ENCODE results near the gene DIRAS1. TPM values are rescaled to one million over a fixed set of nuclear protein-coding genes. Genes with fewer than 3 reads are reported as not detected.

The DIRAS1 gene
- total and polyA plus RNA-seq, 4 donors = 0.01 to 0.09 (median 0.08) TPM; not detected in 1

DNA sequence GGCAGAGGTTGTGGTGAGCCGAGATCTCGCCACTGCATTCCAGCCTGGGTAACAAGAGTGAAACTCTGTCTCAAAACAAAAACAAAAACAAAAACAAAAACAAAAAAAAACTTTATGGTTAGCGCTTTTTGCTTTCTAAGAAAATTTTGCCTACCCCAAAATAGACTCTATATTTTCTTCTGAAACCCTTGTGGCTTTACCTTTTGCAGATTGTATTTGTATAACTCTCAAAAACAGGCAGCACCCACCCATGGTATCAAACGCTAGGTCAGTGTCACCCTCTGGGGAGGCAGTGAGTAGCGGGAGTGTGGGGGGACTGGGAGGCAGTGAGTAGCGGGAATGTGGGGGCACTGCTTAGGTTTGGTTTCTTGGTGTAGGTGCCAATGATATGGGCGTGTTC lies 26.2 kb upstream of the DIRAS1 start:
- Histone ChIP-seq H3K4me3 (ENCODE audit: low read depth in 1 of 3, low read length in 3 of 3) (no peak overlapping the region), H3K9ac (ENCODE audit: low read depth in 1 of 2, low read length in 2 of 2) (no peak overlapping the region), H3K9me3 (ENCODE audit: control insufficient read depth in 4 of 4, low read length in 3 of 4) (no peaks in the 10 kb centered on the region), H3K27ac (ENCODE audit: low read depth in 1 of 2, low read length in 2 of 2) (no peak overlapping the region), H3K27me3 (ENCODE audit: control insufficient read depth in 4 of 4, insufficient read depth in 4 of 4, low read length in 3 of 4) (no peaks in the 10 kb centered on the region), H3K36me3 (ENCODE audit: control insufficient read depth in 4 of 4, insufficient read depth in 3 of 4, low read depth in 1 of 4, low read length in 3 of 4) (no peaks in the 10 kb centered on the region), H3K4me1 (ENCODE audit: control insufficient read depth in 4 of 4, insufficient read depth in 4 of 4, low read length in 3 of 4) (no peaks in the 10 kb centered on the region)
- TF ChIP-seq, protein P1, sequence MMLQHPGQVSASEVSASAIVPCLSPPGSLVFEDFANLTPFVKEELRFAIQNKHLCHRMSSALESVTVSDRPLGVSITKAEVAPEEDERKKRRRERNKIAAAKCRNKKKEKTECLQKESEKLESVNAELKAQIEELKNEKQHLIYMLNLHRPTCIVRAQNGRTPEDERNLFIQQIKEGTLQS (IDR thresholded peaks at IDR 0.05) = no peak
- TF ChIP-seq EGR1 (IDR thresholded peaks at IDR 0.05; ENCODE audit: low read depth in 2 of 2) (no peak), RXRA (IDR thresholded peaks at IDR 0.05) (no peak)
- DNase-seq (ENCODE audit: low spot score) = no peak
- 81% methylated on average over 7 of the region's 7 CpGs for WGBS

DNA sequence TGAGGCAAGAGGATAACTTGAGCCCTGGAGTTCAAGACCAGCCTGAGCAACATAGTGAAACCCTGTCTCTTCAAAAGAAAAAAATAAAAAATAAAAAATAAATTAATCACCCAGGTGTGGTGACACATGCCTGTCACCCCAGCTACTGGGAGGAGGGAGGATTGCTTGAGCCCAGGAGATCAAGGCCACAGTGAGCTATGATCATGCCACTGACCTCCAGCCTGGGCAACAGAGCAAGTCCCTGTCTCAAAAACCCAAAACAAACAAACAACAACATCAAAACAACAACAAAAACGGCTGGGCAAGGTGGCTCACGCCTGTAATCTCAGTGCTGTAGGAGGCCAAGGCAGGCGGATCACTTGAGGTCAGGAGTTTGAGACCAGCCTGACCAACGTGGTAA lies 22.9 kb upstream of the DIRAS1 start:
- H3K9me3 ChIP-seq (ENCODE audit: control insufficient read depth in 4 of 4, low read length in 3 of 4) = no peaks in the 10 kb centered on the region
- H3K4me1 ChIP-seq (ENCODE audit: control insufficient read depth in 4 of 4, insufficient read depth in 4 of 4, low read length in 3 of 4) = peaks cover 2 to 7% (median 3%) of the 10 kb centered on the region in 4 donors
- no peak overlapping the region for H3K27ac ChIP-seq (ENCODE audit: low read depth in 1 of 2, low read length in 2 of 2)
- WGBS = 38% methylated on average over 4 of the region's 4 CpGs
- no peak overlapping the region for H3K9ac ChIP-seq (ENCODE audit: low read depth in 1 of 2, low read length in 2 of 2)
- no peaks in the 10 kb centered on the region for H3K27me3 ChIP-seq (ENCODE audit: control insufficient read depth in 4 of 4, insufficient read depth in 4 of 4, low read length in 3 of 4)
- no peaks in the 10 kb centered on the region for H3K36me3 ChIP-seq (ENCODE audit: control insufficient read depth in 4 of 4, insufficient read depth in 3 of 4, low read depth in 1 of 4, low read length in 3 of 4)
- no peak for DNase-seq (ENCODE audit: low spot score)
- no peak for TF ChIP-seq HNF4G (IDR thresholded peaks at IDR 0.05)
- no peak for TF ChIP-seq GABPA (IDR thresholded peaks at IDR 0.05 in 1 of 2, conservative IDR thresholded peaks at IDR 0.05 in 1 of 2)
- TF ChIP-seq, protein P2, sequence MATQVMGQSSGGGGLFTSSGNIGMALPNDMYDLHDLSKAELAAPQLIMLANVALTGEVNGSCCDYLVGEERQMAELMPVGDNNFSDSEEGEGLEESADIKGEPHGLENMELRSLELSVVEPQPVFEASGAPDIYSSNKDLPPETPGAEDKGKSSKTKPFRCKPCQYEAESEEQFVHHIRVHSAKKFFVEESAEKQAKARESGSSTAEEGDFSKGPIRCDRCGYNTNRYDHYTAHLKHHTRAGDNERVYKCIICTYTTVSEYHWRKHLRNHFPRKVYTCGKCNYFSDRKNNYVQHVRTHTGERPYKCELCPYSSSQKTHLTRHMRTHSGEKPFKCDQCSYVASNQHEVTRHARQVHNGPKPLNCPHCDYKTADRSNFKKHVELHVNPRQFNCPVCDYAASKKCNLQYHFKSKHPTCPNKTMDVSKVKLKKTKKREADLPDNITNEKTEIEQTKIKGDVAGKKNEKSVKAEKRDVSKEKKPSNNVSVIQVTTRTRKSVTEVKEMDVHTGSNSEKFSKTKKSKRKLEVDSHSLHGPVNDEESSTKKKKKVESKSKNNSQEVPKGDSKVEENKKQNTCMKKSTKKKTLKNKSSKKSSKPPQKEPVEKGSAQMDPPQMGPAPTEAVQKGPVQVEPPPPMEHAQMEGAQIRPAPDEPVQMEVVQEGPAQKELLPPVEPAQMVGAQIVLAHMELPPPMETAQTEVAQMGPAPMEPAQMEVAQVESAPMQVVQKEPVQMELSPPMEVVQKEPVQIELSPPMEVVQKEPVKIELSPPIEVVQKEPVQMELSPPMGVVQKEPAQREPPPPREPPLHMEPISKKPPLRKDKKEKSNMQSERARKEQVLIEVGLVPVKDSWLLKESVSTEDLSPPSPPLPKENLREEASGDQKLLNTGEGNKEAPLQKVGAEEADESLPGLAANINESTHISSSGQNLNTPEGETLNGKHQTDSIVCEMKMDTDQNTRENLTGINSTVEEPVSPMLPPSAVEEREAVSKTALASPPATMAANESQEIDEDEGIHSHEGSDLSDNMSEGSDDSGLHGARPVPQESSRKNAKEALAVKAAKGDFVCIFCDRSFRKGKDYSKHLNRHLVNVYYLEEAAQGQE (IDR thresholded peaks at IDR 0.05) = no peak
- no peak for TF ChIP-seq FOXA2 (IDR thresholded peaks at IDR 0.05)
- no peak for TF ChIP-seq NR2F2 (IDR thresholded peaks at IDR 0.05)
- no peak for TF ChIP-seq RAD21 (IDR thresholded peaks at IDR 0.05)
- TF ChIP-seq, protein P3, sequence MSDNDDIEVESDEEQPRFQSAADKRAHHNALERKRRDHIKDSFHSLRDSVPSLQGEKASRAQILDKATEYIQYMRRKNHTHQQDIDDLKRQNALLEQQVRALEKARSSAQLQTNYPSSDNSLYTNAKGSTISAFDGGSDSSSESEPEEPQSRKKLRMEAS (IDR thresholded peaks at IDR 0.05) = no peak
- TF ChIP-seq TAF1 (conservative IDR thresholded peaks at IDR 0.05) = no peak
- TF ChIP-seq, protein P4, sequence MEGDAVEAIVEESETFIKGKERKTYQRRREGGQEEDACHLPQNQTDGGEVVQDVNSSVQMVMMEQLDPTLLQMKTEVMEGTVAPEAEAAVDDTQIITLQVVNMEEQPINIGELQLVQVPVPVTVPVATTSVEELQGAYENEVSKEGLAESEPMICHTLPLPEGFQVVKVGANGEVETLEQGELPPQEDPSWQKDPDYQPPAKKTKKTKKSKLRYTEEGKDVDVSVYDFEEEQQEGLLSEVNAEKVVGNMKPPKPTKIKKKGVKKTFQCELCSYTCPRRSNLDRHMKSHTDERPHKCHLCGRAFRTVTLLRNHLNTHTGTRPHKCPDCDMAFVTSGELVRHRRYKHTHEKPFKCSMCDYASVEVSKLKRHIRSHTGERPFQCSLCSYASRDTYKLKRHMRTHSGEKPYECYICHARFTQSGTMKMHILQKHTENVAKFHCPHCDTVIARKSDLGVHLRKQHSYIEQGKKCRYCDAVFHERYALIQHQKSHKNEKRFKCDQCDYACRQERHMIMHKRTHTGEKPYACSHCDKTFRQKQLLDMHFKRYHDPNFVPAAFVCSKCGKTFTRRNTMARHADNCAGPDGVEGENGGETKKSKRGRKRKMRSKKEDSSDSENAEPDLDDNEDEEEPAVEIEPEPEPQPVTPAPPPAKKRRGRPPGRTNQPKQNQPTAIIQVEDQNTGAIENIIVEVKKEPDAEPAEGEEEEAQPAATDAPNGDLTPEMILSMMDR (IDR thresholded peaks at IDR 0.05; ENCODE audit: low read depth, low read length, missing input control) = no peak
- TF ChIP-seq EGR1 (IDR thresholded peaks at IDR 0.05; ENCODE audit: low read depth in 2 of 2) = no peak
- no peak for TF ChIP-seq JUND (IDR thresholded peaks at IDR 0.05)
- no peak for TF ChIP-seq HNF4A (conservative IDR thresholded peaks at IDR 0.05)
- no peak for TF ChIP-seq RXRA (IDR thresholded peaks at IDR 0.05)
- TF ChIP-seq, protein P1 (IDR thresholded peaks at IDR 0.05) = no peak
- TF ChIP-seq YY1 (IDR thresholded peaks at IDR 0.05) = no peak
- TF ChIP-seq FOXA1 (IDR thresholded peaks at IDR 0.05) = no peak
- no peak overlapping the region for H3K4me3 ChIP-seq (ENCODE audit: low read depth in 1 of 3, low read length in 3 of 3)

All from liver (tissue), 9 donors.